Measurements from ENCODE around the gene MARCHF6. TPM values are rescaled to one million over a fixed set of nuclear protein-coding genes. Genes with fewer than 3 reads are reported as not detected.

MARCHF6 gene
- total and polyA plus RNA-seq, 2 donors (not counting 1 experiment from before 2014, with no cell fraction given) = 69.0 to 201 TPM

GRCh38 chr5:10321882-10322281 is 31.6 kb upstream of the MARCHF6 start:
- intact Hi-C loops (cut with micrococcal nuclease) = no loop called here
- H3K9me3 Mint-ChIP-seq (ENCODE audit: insufficient read depth) = no peaks in the 10 kb centered on the region
- no peak overlapping the region for H3K27ac Mint-ChIP-seq
- Histone ChIP-seq H2AFZ (ENCODE audit: insufficient read depth, low read depth, low read length, poor library complexity, severe bottlenecking) (no peak overlapping the region), H4K20me1 (ENCODE audit: control insufficient read depth, insufficient read depth, low read length, poor library complexity, severe bottlenecking) (no peaks in the 10 kb centered on the region), H3K9ac (ENCODE audit: low read length) (no peak overlapping the region), H3K36me3 (replicated peaks in 1 of 2; ENCODE audit: control extremely low read depth in 1 of 2, control insufficient read depth in 1 of 2, extremely low read depth in 1 of 2, insufficient read depth in 2 of 2, low read length in 1 of 2) (no peaks in the 10 kb centered on the region), H3K4me1 (ENCODE audit: control insufficient read depth in 2 of 2, insufficient read depth in 2 of 2, low read length in 2 of 2) (no peaks in the 10 kb centered on the region), H3K4me2 (replicated peaks; ENCODE audit: low read depth, low read length, poor library complexity, severe bottlenecking) (no peak overlapping the region), H3K4me3 (ENCODE audit: control extremely low read depth in 1 of 5, extremely low read depth in 1 of 5, insufficient read depth in 1 of 5, low read depth in 2 of 5, low read length in 4 of 5) (no peak overlapping the region), H3K27ac (ENCODE audit: low read length in 2 of 2) (no peak overlapping the region), H3K27me3 (replicated peaks in 1 of 4; ENCODE audit: control extremely low read depth in 1 of 4, control insufficient read depth in 3 of 4, insufficient read depth in 4 of 4, low read length in 3 of 4) (no peaks in the 10 kb centered on the region), H3K79me2 (ENCODE audit: control insufficient read depth, insufficient read depth, low read length) (no peaks in the 10 kb centered on the region), H3K9me3 (ENCODE audit: control extremely low read depth in 1 of 3, control insufficient read depth in 2 of 3, insufficient read depth in 1 of 3, low read length in 2 of 3) (no peaks in the 10 kb centered on the region)
- H3K4me1 Mint-ChIP-seq = no peaks in the 10 kb centered on the region
- ChIA-PET POLR2A (no interaction called here), CTCF (no interaction called here)
- 97% methylated on average over 6 of the region's 9 CpGs for WGBS (ENCODE audit: insufficient coverage)
- H3K4me3 Mint-ChIP-seq = no peak overlapping the region
- ATAC-seq (ENCODE audit: low read depth) (no peak), DNase-seq (no peak)
- H3K27me3 Mint-ChIP-seq = peaks cover 5% of the 10 kb centered on the region
- TF ChIP-seq CTCF (IDR thresholded peaks at IDR 0.05) = no peak
- no peak for TF ChIP-seq EZH2 (IDR thresholded peaks at IDR 0.05; ENCODE audit: borderline replicate concordance, insufficient read depth, low read depth, low read length, poor library complexity, severe bottlenecking)

- H3K27ac Mint-ChIP-seq = no peak overlapping the region
- 79% methylated on average over 4 of the region's 6 CpGs for WGBS (ENCODE audit: insufficient coverage)
- H3K9me3 Mint-ChIP-seq (ENCODE audit: insufficient read depth) = no peaks in the 10 kb centered on the region
- H3K4me1 ChIP-seq (ENCODE audit: control insufficient read depth in 2 of 2, insufficient read depth in 2 of 2, low read length in 2 of 2) = no peaks in the 10 kb centered on the region
- H3K4me2 ChIP-seq (replicated peaks; ENCODE audit: low read depth, low read length, poor library complexity, severe bottlenecking) = no peak overlapping the region
- intact Hi-C loops (cut with micrococcal nuclease) = no loop called here
- H2AFZ ChIP-seq (ENCODE audit: insufficient read depth, low read depth, low read length, poor library complexity, severe bottlenecking) = no peak overlapping the region
- no peak for ATAC-seq (ENCODE audit: low read depth)
- DNase-seq = no peak
- H3K4me1 Mint-ChIP-seq = no peaks in the 10 kb centered on the region
- ChIA-PET POLR2A (no interaction called here), CTCF (no interaction called here)
- no peaks in the 10 kb centered on the region for H3K9me3 ChIP-seq (ENCODE audit: control extremely low read depth in 1 of 3, control insufficient read depth in 2 of 3, insufficient read depth in 1 of 3, low read length in 2 of 3)
- peaks cover 2% of the 10 kb centered on the region for H3K27me3 Mint-ChIP-seq
- H4K20me1 ChIP-seq (ENCODE audit: control insufficient read depth, insufficient read depth, low read length, poor library complexity, severe bottlenecking) = no peaks in the 10 kb centered on the region
- H3K27me3 ChIP-seq (replicated peaks in 1 of 4; ENCODE audit: control extremely low read depth in 1 of 4, control insufficient read depth in 3 of 4, insufficient read depth in 4 of 4, low read length in 3 of 4) = no peaks in the 10 kb centered on the region
- no peak overlapping the region for H3K27ac ChIP-seq (ENCODE audit: low read length in 2 of 2)
- no peaks in the 10 kb centered on the region for H3K36me3 ChIP-seq (replicated peaks in 1 of 2; ENCODE audit: control extremely low read depth in 1 of 2, control insufficient read depth in 1 of 2, extremely low read depth in 1 of 2, insufficient read depth in 2 of 2, low read length in 1 of 2)
- TF ChIP-seq EZH2 (IDR thresholded peaks at IDR 0.05; ENCODE audit: borderline replicate concordance, insufficient read depth, low read depth, low read length, poor library complexity, severe bottlenecking) (no peak), CTCF (IDR thresholded peaks at IDR 0.05) (no peak)
- no peaks in the 10 kb centered on the region for H3K79me2 ChIP-seq (ENCODE audit: control insufficient read depth, insufficient read depth, low read length)
- no peak overlapping the region for H3K4me3 ChIP-seq (ENCODE audit: control extremely low read depth in 1 of 5, extremely low read depth in 1 of 5, insufficient read depth in 1 of 5, low read depth in 2 of 5, low read length in 4 of 5)
- no peak overlapping the region for H3K9ac ChIP-seq (ENCODE audit: low read length)
- no peak overlapping the region for H3K4me3 Mint-ChIP-seq
These were observed 29.7 kb upstream of the MARCHF6 start for GRCh38 chr5:10323588-10324488.
